Measurements from ENCODE around the gene NPBWR2. TPM values are rescaled to one million over a fixed set of nuclear protein-coding genes. Genes with fewer than 3 reads are reported as not detected.

Gene NPBWR2
- polyA plus RNA-seq, 1 donor from 2014 or later, result not detected

DNA sequence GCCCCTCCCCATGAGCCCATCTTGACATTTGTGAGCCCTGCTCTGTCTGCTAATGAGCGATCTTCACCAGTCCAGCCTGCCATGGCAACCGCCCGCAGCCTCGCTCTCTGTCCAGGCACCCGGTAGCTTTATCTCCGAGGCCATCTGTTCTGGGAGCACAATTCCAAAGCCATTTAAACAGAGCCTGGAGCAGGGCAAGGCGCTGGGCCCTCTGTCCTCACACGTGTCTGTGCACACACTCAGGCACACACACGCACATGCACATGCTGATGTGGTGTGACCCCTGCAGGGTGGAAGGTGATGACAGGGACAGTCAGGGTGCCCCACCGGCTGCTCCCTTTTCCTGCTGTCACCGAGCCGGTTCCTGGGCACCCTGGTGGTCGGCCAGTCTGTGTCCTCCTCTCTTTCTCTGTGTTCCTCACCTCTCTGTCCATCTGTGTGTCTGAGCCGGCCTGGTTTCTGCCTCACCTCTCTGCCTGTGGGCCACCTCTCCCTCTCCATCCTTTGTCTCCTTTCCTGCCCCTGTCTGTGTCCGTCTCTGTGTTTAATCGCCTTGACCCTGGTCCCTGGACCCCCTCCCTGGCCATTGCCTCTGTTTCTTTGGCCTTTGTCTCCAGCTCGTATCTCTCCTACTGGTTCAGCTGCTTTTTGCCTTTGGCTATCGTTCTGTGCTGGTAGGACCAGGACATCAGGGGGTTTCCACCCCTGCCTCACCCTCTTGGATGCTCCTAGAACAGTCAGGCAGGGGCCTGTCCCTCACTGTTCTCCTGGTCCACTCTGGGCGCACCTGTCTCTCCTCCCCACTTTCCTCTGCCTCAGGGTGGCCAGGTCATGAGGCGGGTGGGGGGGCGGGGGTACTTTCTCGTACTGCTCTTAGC lies 48.1 kb upstream of the NPBWR2 start:
- H2AFZ ChIP-seq (ENCODE audit: low read depth, low read length), result no peak overlapping the region
- H3K27me3 ChIP-seq (ENCODE audit: insufficient read depth, low read depth, low read length), result no peaks in the 10 kb centered on the region
- no peaks in the 10 kb centered on the region for H3K9me2 ChIP-seq (ENCODE audit: insufficient read depth, low read length)
- no peak overlapping the region for H3K27ac ChIP-seq (ENCODE audit: low read length)
- no peak for TF ChIP-seq EZH2 (IDR thresholded peaks at IDR 0.05; ENCODE audit: borderline replicate concordance, insufficient read depth, low read length, poor library complexity, severe bottlenecking)
- no peak for TF ChIP-seq POLR2AphosphoS5 (IDR thresholded peaks at IDR 0.05)
- no peak for TF ChIP-seq EP300 (conservative IDR thresholded peaks at IDR 0.05; ENCODE audit: poor library complexity, severe bottlenecking)
- H3K36me3 ChIP-seq (ENCODE audit: insufficient read depth, low read length), result no peaks in the 10 kb centered on the region
- H3F3A ChIP-seq (ENCODE audit: insufficient read depth, low read length, poor library complexity, severe bottlenecking), result no peaks in the 10 kb centered on the region
- H3K4me3 ChIP-seq (ENCODE audit: low read length), result no peak overlapping the region
- H3K4me2 ChIP-seq (ENCODE audit: low read length), result no peak overlapping the region
- H3K9ac ChIP-seq (ENCODE audit: low read length), result no peak overlapping the region
- H3K79me2 ChIP-seq (replicated peaks; ENCODE audit: insufficient read depth, low read length), result peaks cover 12% of the 10 kb centered on the region
- H4K20me1 ChIP-seq (ENCODE audit: insufficient read depth), result no peaks in the 10 kb centered on the region
- H3K9me3 ChIP-seq (ENCODE audit: low read length), result no peaks in the 10 kb centered on the region

DNA sequence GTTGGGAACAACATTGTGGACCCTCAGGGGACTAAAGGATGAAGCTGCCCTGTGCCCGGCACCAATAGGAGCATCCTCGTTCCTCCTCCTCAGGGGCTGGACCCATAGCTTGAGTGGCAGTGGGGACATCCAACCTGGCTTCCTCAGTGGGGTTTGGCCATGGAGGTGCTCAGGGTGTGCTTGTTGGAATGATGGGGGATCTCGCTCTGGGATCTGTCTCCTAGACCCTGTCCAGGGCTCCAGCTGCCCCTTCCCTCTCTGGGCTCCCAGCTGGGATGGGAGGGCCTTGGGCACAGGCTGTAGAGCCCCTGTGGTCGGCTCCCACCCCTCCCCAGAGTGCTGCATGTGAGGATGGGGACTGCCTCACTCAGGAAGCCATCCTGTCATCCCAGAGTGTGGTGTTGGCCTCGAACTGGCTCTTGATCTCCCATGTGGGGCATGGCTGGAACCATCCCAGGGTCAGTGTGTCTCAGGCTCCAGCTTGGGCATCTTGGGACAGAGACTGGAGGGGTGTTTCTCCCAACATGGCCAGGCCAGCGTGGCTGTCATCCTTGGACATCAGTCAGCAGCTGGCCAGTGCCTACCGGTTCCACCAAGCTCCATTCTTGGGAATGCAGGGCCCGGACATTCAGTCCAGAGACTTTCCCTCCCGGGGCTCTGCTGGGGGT lies 47.4 kb upstream of the NPBWR2 start:
- no peaks in the 10 kb centered on the region for H3K36me3 ChIP-seq (ENCODE audit: insufficient read depth, low read length)
- no peak overlapping the region for H3K4me3 ChIP-seq (ENCODE audit: low read length)
- H3K27ac ChIP-seq (ENCODE audit: low read length), result no peak overlapping the region
- no peak overlapping the region for H2AFZ ChIP-seq (ENCODE audit: low read depth, low read length)
- no peak overlapping the region for H3K4me2 ChIP-seq (ENCODE audit: low read length)
- no peaks in the 10 kb centered on the region for H3F3A ChIP-seq (ENCODE audit: insufficient read depth, low read length, poor library complexity, severe bottlenecking)
- no peaks in the 10 kb centered on the region for H3K9me2 ChIP-seq (ENCODE audit: insufficient read depth, low read length)
- TF ChIP-seq EP300 (conservative IDR thresholded peaks at IDR 0.05; ENCODE audit: poor library complexity, severe bottlenecking) (no peak), SMC3 (conservative IDR thresholded peaks at IDR 0.05; ENCODE audit: poor library complexity) (no peak), POLR2AphosphoS5 (IDR thresholded peaks at IDR 0.05) (no peak), RAD21 (conservative IDR thresholded peaks at IDR 0.05) (no peak), MXI1 (conservative IDR thresholded peaks at IDR 0.05; ENCODE audit: poor library complexity, severe bottlenecking) (no peak), TAF1 (IDR thresholded peaks at IDR 0.05; ENCODE audit: low read depth) (no peak), EZH2 (IDR thresholded peaks at IDR 0.05; ENCODE audit: borderline replicate concordance, insufficient read depth, low read length, poor library complexity, severe bottlenecking) (no peak)
- TF ChIP-seq, protein P1, sequence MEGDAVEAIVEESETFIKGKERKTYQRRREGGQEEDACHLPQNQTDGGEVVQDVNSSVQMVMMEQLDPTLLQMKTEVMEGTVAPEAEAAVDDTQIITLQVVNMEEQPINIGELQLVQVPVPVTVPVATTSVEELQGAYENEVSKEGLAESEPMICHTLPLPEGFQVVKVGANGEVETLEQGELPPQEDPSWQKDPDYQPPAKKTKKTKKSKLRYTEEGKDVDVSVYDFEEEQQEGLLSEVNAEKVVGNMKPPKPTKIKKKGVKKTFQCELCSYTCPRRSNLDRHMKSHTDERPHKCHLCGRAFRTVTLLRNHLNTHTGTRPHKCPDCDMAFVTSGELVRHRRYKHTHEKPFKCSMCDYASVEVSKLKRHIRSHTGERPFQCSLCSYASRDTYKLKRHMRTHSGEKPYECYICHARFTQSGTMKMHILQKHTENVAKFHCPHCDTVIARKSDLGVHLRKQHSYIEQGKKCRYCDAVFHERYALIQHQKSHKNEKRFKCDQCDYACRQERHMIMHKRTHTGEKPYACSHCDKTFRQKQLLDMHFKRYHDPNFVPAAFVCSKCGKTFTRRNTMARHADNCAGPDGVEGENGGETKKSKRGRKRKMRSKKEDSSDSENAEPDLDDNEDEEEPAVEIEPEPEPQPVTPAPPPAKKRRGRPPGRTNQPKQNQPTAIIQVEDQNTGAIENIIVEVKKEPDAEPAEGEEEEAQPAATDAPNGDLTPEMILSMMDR (IDR thresholded peaks at IDR 0.05; ENCODE audit: poor library complexity, severe bottlenecking), result no peak
- TF ChIP-seq, protein P2, sequence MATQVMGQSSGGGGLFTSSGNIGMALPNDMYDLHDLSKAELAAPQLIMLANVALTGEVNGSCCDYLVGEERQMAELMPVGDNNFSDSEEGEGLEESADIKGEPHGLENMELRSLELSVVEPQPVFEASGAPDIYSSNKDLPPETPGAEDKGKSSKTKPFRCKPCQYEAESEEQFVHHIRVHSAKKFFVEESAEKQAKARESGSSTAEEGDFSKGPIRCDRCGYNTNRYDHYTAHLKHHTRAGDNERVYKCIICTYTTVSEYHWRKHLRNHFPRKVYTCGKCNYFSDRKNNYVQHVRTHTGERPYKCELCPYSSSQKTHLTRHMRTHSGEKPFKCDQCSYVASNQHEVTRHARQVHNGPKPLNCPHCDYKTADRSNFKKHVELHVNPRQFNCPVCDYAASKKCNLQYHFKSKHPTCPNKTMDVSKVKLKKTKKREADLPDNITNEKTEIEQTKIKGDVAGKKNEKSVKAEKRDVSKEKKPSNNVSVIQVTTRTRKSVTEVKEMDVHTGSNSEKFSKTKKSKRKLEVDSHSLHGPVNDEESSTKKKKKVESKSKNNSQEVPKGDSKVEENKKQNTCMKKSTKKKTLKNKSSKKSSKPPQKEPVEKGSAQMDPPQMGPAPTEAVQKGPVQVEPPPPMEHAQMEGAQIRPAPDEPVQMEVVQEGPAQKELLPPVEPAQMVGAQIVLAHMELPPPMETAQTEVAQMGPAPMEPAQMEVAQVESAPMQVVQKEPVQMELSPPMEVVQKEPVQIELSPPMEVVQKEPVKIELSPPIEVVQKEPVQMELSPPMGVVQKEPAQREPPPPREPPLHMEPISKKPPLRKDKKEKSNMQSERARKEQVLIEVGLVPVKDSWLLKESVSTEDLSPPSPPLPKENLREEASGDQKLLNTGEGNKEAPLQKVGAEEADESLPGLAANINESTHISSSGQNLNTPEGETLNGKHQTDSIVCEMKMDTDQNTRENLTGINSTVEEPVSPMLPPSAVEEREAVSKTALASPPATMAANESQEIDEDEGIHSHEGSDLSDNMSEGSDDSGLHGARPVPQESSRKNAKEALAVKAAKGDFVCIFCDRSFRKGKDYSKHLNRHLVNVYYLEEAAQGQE (IDR thresholded peaks at IDR 0.05; ENCODE audit: borderline replicate concordance), result no peak
- peaks cover 5% of the 10 kb centered on the region for H3K79me2 ChIP-seq (replicated peaks; ENCODE audit: insufficient read depth, low read length)
- no peaks in the 10 kb centered on the region for H3K27me3 ChIP-seq (ENCODE audit: insufficient read depth, low read depth, low read length)
- no peaks in the 10 kb centered on the region for H3K9me3 ChIP-seq (ENCODE audit: low read length)
- H3K9ac ChIP-seq (ENCODE audit: low read length), result no peak overlapping the region
- H4K20me1 ChIP-seq (ENCODE audit: insufficient read depth), result no peaks in the 10 kb centered on the region

Measured in neural cell (in vitro differentiated cells).